GM19372 (cell line): ENCODE results near the gene OLFML1.

Experiments
- ATAC-seq: cut with Tn5 transposase; IDR thresholded peaks from one replicate; pipeline ENCODE4 v1.9.1; 2021; ENCODE audit warnings: mild to moderate bottlenecking, low read depth, moderate library complexity; ENCODE audit not compliant: unreplicated experiment

Gene OLFML1

GRCh38 chr11:7530013-7530640 lies 44.8 kb downstream of the OLFML1 start:
- no peak for ATAC-seq

- no peak for ATAC-seq
Observed at GRCh38 chr11:7531011-7531410, 45.7 kb downstream of the OLFML1 start.

- ATAC-seq: no peak
Observed at GRCh38 chr11:7532405-7533145, 47.3 kb downstream of the OLFML1 start.

- peak; percentile 31 for ATAC-seq
Observed at GRCh38 chr11:7533199-7534041, 48.1 kb downstream of the OLFML1 start.

- ATAC-seq: peak; percentile 53
Observed at GRCh38 chr11:7534042-7534378, 48.7 kb downstream of the OLFML1 start.

GRCh38 chr11:7536100-7536499 lies 50.8 kb downstream of the OLFML1 start:
- no peak for ATAC-seq

GRCh38 chr11:7537265-7537664 lies 52.0 kb downstream of the OLFML1 start:
- ATAC-seq: no peak

GRCh38 chr11:7538031-7538430 lies 52.7 kb downstream of the OLFML1 start:
- no peak for ATAC-seq

GRCh38 chr11:7538466-7539454 lies 53.5 kb downstream of the OLFML1 start:
- no peak for ATAC-seq

- ATAC-seq: no peak
Observed at GRCh38 chr11:7540830-7541555, 55.7 kb downstream of the OLFML1 start.

GRCh38 chr11:7543302-7543701 lies 58.0 kb downstream of the OLFML1 start:
- no peak for ATAC-seq

GRCh38 chr11:7544021-7544420 lies 58.7 kb downstream of the OLFML1 start:
- no peak for ATAC-seq

- ATAC-seq: no peak
Observed at GRCh38 chr11:7545611-7546010, 60.3 kb downstream of the OLFML1 start.

GRCh38 chr11:7546324-7546791 lies 61.1 kb downstream of the OLFML1 start:
- ATAC-seq: no peak

GRCh38 chr11:7547687-7548086 lies 62.4 kb downstream of the OLFML1 start:
- ATAC-seq: no peak

- no peak for ATAC-seq
Observed at GRCh38 chr11:7548659-7549274, 63.5 kb downstream of the OLFML1 start.

- ATAC-seq: no peak
Observed at GRCh38 chr11:7549681-7550080, 64.4 kb downstream of the OLFML1 start.

- no peak for ATAC-seq
Observed at GRCh38 chr11:7551571-7551970, 66.3 kb downstream of the OLFML1 start.

GRCh38 chr11:7552666-7553065 lies 67.4 kb downstream of the OLFML1 start:
- no peak for ATAC-seq
